ENCODE measurements around the gene POLR2F. TPM values are rescaled to one million over a fixed set of nuclear protein-coding genes. Genes with fewer than 3 reads are reported as not detected.

Gene POLR2F
- total and polyA plus RNA-seq, 11 donors = 60.7 to 218 (median 78.2) TPM

DNA sequence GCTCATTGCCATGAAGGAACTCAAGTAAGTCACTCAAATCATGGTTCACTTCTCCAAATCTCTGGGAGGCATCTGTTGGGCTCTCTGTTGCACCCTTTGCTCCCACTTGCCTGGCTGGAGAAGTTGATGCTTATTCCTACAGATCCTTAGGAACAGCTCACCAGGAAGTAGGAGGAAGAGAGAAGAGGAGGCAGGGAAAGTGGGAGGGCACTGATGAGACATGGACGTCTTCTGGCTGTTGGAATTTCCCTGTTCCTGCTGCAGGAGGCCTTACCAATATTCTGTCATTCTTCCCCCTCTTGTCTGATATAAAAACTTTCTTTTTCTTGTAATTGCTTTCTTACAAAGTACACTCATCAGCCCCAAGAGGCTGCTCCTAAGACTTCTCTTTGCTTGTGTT, 13.6 kb downstream of the POLR2F start:
- no peak for TF ChIP-seq POLR2A (IDR thresholded peaks at IDR 0.05)
- TF ChIP-seq, protein P1, sequence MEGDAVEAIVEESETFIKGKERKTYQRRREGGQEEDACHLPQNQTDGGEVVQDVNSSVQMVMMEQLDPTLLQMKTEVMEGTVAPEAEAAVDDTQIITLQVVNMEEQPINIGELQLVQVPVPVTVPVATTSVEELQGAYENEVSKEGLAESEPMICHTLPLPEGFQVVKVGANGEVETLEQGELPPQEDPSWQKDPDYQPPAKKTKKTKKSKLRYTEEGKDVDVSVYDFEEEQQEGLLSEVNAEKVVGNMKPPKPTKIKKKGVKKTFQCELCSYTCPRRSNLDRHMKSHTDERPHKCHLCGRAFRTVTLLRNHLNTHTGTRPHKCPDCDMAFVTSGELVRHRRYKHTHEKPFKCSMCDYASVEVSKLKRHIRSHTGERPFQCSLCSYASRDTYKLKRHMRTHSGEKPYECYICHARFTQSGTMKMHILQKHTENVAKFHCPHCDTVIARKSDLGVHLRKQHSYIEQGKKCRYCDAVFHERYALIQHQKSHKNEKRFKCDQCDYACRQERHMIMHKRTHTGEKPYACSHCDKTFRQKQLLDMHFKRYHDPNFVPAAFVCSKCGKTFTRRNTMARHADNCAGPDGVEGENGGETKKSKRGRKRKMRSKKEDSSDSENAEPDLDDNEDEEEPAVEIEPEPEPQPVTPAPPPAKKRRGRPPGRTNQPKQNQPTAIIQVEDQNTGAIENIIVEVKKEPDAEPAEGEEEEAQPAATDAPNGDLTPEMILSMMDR (IDR thresholded peaks at IDR 0.05) = no peak
- Histone ChIP-seq H3K27ac (no peak overlapping the region), H3K36me3 (peaks cover 0 to 64% (median 42%) of the 10 kb centered on the region in 9 donors), H3K27me3 (no peaks in the 10 kb centered on the region), H3K4me3 (no peak overlapping the region), H3K9me3 (no peaks in the 10 kb centered on the region), H3K4me1 (peaks cover 0 to 22% (median 11%) of the 10 kb centered on the region in 12 donors)
- ATAC-seq = no peak
- intact Hi-C loops (cut with DNase I) = loop anchor here in 6 of 10 donors (5.0 to 10.0 kb wide), 4 partner anchors 82 to 152 kb away; no protein-coding TSS in a partner anchor
- 45 to 62% (median 58%) methylated on average over 1 of the region's 1 CpG for WGBS, 4 donors
- DNase-seq = no peak

DNA sequence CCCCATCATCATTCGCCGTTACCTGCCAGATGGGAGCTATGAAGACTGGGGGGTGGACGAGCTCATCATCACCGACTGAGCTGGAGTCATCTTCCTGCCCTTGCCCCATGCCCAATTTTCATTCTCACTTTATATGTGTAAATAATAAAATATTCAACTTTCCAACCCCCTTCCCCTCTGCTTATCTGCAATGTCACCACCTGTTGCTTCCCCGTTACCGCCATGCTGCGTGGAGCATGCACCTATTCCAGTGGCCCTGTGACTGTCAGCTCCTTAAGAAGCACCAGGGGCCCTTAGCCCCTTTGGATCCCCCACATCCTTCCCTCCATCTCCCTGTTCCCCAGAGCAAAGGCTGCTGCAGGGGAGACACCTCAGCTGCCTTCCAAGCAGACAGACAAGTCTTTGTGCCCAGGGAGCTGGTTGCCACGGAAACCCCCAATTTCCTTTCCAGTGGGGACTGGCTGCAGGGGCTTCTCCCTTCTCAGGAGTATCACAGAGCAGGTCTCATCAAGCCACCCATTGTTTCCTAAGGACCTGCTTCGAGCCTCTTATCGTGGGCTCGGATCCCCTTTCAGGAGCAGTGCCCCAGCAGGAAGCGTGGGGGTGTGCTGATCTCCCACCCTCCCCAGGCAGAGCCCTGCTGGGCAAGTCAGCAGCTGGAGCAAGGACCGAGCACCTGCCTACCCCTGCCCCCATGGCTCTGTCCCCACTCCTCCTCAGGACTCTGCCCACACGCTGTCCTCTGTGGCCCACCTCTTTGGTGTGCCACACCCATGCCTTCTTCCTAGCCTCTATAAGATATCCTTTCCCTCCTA, 14.3 kb downstream of the POLR2F start:
- WGBS, 4 donors = 80 to 89% (median 84%) methylated on average over 14 of the region's 14 CpGs
- Histone ChIP-seq H3K9me3 (no peaks in the 10 kb centered on the region), H3K27ac (no peak overlapping the region), H3K27me3 (no peaks in the 10 kb centered on the region), H3K4me1 (peaks cover 0 to 26% (median 11%) of the 10 kb centered on the region in 12 donors), H3K4me3 (no peak overlapping the region), H3K36me3 (peaks cover 0 to 64% (median 35%) of the 10 kb centered on the region in 9 donors)
- no peak for TF ChIP-seq POLR2A (IDR thresholded peaks at IDR 0.05)
- TF ChIP-seq, protein P1 (IDR thresholded peaks at IDR 0.05) = no peak
- intact Hi-C loops (cut with DNase I) = loop anchor here in 6 of 10 donors (5.0 to 10.0 kb wide), 4 partner anchors 83 to 153 kb away; no protein-coding TSS in a partner anchor
- DNase-seq = no peak
- ATAC-seq = no peak

DNA sequence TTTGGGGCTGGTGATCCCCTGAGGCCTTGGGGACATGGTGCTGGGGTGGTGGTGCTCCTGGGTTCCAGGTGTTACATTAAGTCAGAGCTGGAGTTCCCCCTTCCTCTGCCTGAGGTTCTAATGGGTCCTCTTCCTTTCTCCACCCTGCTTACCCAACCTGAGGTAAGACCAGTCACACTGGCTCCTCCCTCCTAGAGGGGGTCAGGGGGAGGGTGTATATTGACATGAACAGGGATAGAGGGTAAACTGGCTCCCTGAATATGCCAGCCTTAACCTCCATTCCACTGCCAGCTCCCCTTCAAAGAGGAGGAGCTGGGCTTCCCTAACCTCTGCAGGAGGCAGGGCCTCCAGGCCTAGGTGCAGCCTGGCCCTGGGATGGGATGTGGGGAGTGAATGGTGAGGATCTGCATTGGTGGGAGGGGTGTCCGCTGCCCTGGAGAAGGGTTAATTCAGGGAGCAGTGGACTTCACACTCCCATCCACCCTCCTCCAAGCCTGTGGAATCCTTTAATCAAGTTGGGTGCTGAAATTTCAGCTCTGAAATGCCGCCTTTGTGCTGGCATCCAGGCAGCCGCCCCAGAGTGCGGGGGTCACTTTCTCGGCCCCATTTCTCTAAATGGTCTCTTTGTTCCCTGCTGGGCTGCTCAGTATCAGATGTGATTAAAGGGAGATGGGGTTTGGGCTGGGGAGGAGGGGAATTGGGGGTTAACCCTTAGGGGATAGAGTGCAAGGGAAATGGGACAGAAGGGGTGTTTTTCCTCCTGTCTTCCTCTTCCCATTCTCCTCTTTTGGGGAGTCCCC, 15.2 kb downstream of the POLR2F start:
- Histone ChIP-seq H3K9me3 (no peaks in the 10 kb centered on the region), H3K27ac (no peak overlapping the region), H3K27me3 (no peaks in the 10 kb centered on the region), H3K4me1 (peaks cover 0 to 26% (median 11%) of the 10 kb centered on the region in 12 donors), H3K36me3 (peaks cover 0 to 56% (median 28%) of the 10 kb centered on the region in 9 donors), H3K4me3 (no peak overlapping the region)
- ATAC-seq (no peak), DNase-seq (no peak)
- WGBS, 4 donors = 89 to 100% (median 97%) methylated on average over 2 to 5 of the region's 5 CpGs
- TF ChIP-seq, protein P1 (IDR thresholded peaks at IDR 0.05) = no peak
- no peak for TF ChIP-seq POLR2A (IDR thresholded peaks at IDR 0.05)
- intact Hi-C loops (cut with DNase I) = loop anchor here in 6 of 10 donors (5.0 to 10.0 kb wide), 4 partner anchors 84 to 154 kb away; no protein-coding TSS in a partner anchor

DNA sequence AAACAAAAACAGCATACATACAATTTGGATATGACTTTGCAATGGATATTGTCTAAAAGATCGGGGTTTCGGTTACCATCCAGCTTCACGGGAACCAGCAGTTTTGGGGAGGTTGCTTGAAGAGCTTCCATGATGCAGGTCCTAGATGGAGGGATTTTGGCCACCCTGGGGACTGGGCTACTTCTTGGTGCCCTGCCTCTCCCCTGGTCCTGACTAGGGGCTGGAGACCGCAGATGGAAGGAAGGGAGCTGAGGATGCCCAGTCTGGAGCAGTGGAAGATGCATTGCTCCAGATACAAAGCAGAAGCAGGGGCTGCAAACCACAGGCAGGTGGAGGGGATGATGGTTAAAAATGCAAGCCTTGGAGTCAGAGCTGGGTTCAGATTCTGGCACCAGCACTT, 17.4 kb downstream of the POLR2F start:
- intact Hi-C loops (cut with DNase I) = no loop called here
- ATAC-seq (no peak), DNase-seq (no peak)
- Histone ChIP-seq H3K27me3 (no peaks in the 10 kb centered on the region), H3K27ac (no peak overlapping the region), H3K4me1 (peaks cover 0 to 13% (median 5%) of the 10 kb centered on the region in 12 donors), H3K4me3 (no peak overlapping the region), H3K36me3 (peaks cover 0 to 44% (median 23%) of the 10 kb centered on the region in 9 donors), H3K9me3 (no peaks in the 10 kb centered on the region)
- TF ChIP-seq, protein P1 (IDR thresholded peaks at IDR 0.05) = no peak
- TF ChIP-seq POLR2A (IDR thresholded peaks at IDR 0.05) = no peak
- 84 to 97% (median 96%) methylated on average over 4 of the region's 4 CpGs for WGBS, 4 donors
